ENCODE data around the gene SFXN5. TPM values are rescaled to one million over a fixed set of nuclear protein-coding genes. Genes with fewer than 3 reads are reported as not detected.

SFXN5 gene
- total RNA-seq, 1 donor from 2014 or later = 13.1 TPM

DNA sequence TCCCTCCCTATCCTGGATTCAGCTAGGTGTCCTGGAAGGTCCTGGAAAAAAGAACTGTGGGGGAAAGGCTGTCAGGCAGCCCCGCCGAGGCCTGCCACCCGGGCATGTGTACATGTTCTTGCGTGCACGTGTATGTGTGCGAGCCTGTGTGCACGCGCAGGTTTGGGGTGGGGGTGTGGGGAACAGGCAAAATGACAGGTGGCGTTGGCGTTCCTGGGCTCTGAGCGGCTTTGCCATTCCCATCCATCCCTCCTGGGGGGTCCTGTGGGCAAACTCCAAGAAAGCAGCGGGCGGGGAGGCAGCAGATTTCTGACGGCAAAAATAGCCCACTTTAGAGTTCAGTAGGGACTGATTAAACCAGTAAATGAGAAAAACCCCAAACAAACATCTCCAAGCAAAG lies 118.6 kb downstream of the SFXN5 start:
- H3K4me1 ChIP-seq = no peaks in the 10 kb centered on the region
- no peak for DNase-seq
- no peak for TF ChIP-seq CTCF (IDR thresholded peaks at IDR 0.05)
- H3K36me3 ChIP-seq = no peaks in the 10 kb centered on the region
- intact Hi-C loops (cut with DNase I) = loop anchor here (10.0 kb wide), 1 partner anchor 1268 kb away; no protein-coding TSS in a partner anchor
- no peaks in the 10 kb centered on the region for H3K27me3 ChIP-seq
- H3K9me3 ChIP-seq = no peaks in the 10 kb centered on the region
- H3K27ac ChIP-seq = no peak overlapping the region
- no peak for ATAC-seq
- no peak overlapping the region for H3K4me3 ChIP-seq

GRCh38 chr2:72952110-72952823 lies 119.2 kb downstream of the SFXN5 start:
- ATAC-seq (no peak), DNase-seq (no peak)
- Histone ChIP-seq H3K4me3 (no peak overlapping the region), H3K36me3 (no peaks in the 10 kb centered on the region), H3K27me3 (no peaks in the 10 kb centered on the region), H3K9me3 (no peaks in the 10 kb centered on the region), H3K27ac (no peak overlapping the region), H3K4me1 (no peaks in the 10 kb centered on the region)
- intact Hi-C loops (cut with DNase I) = loop anchor here (10.0 kb wide), 1 partner anchor 1267 kb away; no protein-coding TSS in a partner anchor
- no peak for TF ChIP-seq CTCF (IDR thresholded peaks at IDR 0.05)

DNA sequence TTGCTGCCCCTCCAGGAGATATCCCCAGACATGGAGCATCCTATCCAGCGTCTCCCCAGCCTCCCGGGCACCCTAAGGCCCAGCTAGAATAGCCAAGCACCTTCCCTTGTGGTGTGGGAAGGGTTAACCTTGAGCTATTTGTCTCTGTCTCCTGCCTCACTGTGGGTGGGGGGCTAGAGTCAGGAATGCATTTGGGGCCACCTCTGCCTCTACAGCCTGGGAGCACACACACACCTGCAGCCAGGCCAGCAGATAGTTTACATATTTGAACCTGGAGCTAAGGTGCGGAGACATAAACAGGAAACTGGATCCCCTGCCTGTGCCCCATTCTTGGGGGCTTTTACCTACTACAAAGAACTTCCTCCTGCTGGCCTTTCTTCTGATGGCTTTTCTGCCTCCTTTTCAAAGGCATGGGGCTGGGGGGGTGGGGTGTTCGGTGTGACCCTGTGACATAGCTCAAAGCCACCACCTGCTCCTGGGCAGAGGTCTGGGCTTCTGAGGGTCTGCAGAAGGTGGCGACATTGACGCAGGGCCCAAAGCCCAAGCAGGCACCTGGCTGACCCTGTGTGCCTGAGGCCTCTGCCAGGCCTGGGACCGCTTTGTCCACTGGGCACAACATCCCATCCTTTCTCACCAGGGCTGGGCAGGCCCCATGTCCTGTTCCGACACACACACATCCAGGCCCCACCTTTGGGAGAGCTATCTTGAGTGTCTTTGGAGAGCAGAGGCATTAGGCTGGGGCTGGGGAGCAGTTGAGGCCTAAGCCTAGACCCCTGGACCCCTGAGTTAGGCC lies 120.0 kb downstream of the SFXN5 start:
- Histone ChIP-seq H3K9me3 (no peaks in the 10 kb centered on the region), H3K4me1 (no peaks in the 10 kb centered on the region), H3K27me3 (no peaks in the 10 kb centered on the region), H3K27ac (no peak overlapping the region), H3K36me3 (no peaks in the 10 kb centered on the region), H3K4me3 (no peak overlapping the region)
- DNase-seq (no peak), ATAC-seq (no peak)
- intact Hi-C loops (cut with DNase I) = loop anchor here (10.0 kb wide), 1 partner anchor 1267 kb away; no protein-coding TSS in a partner anchor
- no peak for TF ChIP-seq CTCF (IDR thresholded peaks at IDR 0.05)

- no peak for TF ChIP-seq CTCF (IDR thresholded peaks at IDR 0.05)
Measured at GRCh38 chr2:72950558-72951255, 120.8 kb downstream of the SFXN5 start.

GRCh38 chr2:72949642-72950041 lies 121.9 kb downstream of the SFXN5 start:
- Histone ChIP-seq H3K4me1 (no peaks in the 10 kb centered on the region), H3K27ac (no peak overlapping the region), H3K27me3 (no peaks in the 10 kb centered on the region), H3K4me3 (no peak overlapping the region), H3K9me3 (no peaks in the 10 kb centered on the region), H3K36me3 (no peaks in the 10 kb centered on the region)
- TF ChIP-seq CTCF (IDR thresholded peaks at IDR 0.05) = no peak
- DNase-seq = no peak
- intact Hi-C loops (cut with DNase I) = loop anchor here (10.0 kb wide), 1 partner anchor 1265 kb away; no protein-coding TSS in a partner anchor
- ATAC-seq = no peak

More at GRCh38 chr2:72950558-72951255, 120.8 kb downstream of the SFXN5 start:
- H3K9me3 ChIP-seq = no peaks in the 10 kb centered on the region
- DNase-seq = no peak
- H3K4me1 ChIP-seq = no peaks in the 10 kb centered on the region
- no peak for ATAC-seq
- no peak overlapping the region for H3K4me3 ChIP-seq
- no peaks in the 10 kb centered on the region for H3K36me3 ChIP-seq
- intact Hi-C loops (cut with DNase I) = loop anchor here (10.0 kb wide), 1 partner anchor 1266 kb away; no protein-coding TSS in a partner anchor
- no peaks in the 10 kb centered on the region for H3K27me3 ChIP-seq
- no peak overlapping the region for H3K27ac ChIP-seq
